OCI-M2 (cell line): ENCODE data around the gene VPS29.
"Not testable (repeated sequence)": the region's sequence is repeated elsewhere in the genome, so short reads cannot be mapped to it uniquely, and the experiment has no call there.

Experiments used
- DNase-seq: peaks from one replicate; lab custom pipeline; 2025; ENCODE audit not compliant: unreplicated experiment; lab: John Stamatoyannopoulos, UW

Gene VPS29

GRCh38 chr12:110528277-110528839 is 26.4 kb upstream of the VPS29 start:
- no peak for DNase-seq

GRCh38 chr12:110520876-110521712 is 19.2 kb upstream of the VPS29 start:
- DNase-seq = not testable (repeated sequence)

- not testable (repeated sequence) for DNase-seq
Observed at GRCh38 chr12:110518014-110518413, 16.1 kb upstream of the VPS29 start.

- DNase-seq = no peak
Observed at GRCh38 chr12:110516995-110517394, 15.1 kb upstream of the VPS29 start.

GRCh38 chr12:110514363-110514762 is 12.5 kb upstream of the VPS29 start:
- no peak for DNase-seq

GRCh38 chr12:110513842-110514241 is 11.9 kb upstream of the VPS29 start:
- DNase-seq = no peak

- no peak for DNase-seq
Observed at GRCh38 chr12:110508071-110508586, 6.2 kb upstream of the VPS29 start.

- DNase-seq = no peak
Observed at GRCh38 chr12:110505332-110505731, 3.4 kb upstream of the VPS29 start.

GRCh38 chr12:110503432-110503831 is 1.5 kb upstream of the VPS29 start:
- DNase-seq = no peak

GRCh38 chr12:110501399-110501751 is 536 bp downstream of the VPS29 start:
- no peak for DNase-seq

- no peak for DNase-seq
Observed at GRCh38 chr12:110498984-110499706, 2.8 kb downstream of the VPS29 start.

- DNase-seq = no peak
Observed at GRCh38 chr12:110475426-110475825, 26.5 kb downstream of the VPS29 start.

GRCh38 chr12:110468214-110469048 is 33.5 kb downstream of the VPS29 start, which contains the start of the genes FAM216A and GPN3:
Gene FAM216A (plus strand): TSS chr12:110468845. CDS start chr12:110468876, 31 bp downstream.
Gene GPN3 (minus strand): TSS chr12:110468257. CDS start chr12:110468203, 54 bp downstream.
- peak; percentile 85 for DNase-seq

GRCh38 chr12:110467847-110468213 is 34.1 kb downstream of the VPS29 start:
- DNase-seq = no peak

- DNase-seq = no peak
Observed at GRCh38 chr12:110466791-110467190, 35.1 kb downstream of the VPS29 start.

GRCh38 chr12:110465765-110466164 is 36.1 kb downstream of the VPS29 start:
- DNase-seq = not testable (repeated sequence)

GRCh38 chr12:110465024-110465423 is 36.9 kb downstream of the VPS29 start:
- no peak for DNase-seq

GRCh38 chr12:110461189-110461588 is 40.7 kb downstream of the VPS29 start:
- not testable (repeated sequence) for DNase-seq

GRCh38 chr12:110458756-110459155 is 43.2 kb downstream of the VPS29 start:
- no peak for DNase-seq

- DNase-seq = no peak
Observed at GRCh38 chr12:110453569-110454296, 48.2 kb downstream of the VPS29 start.
